Measurements from ENCODE around the gene NQO2.
"Not testable (repeated sequence)": the region's sequence is repeated elsewhere in the genome, so short reads cannot be mapped to it uniquely, and the experiment has no call there.

Gene NQO2

DNA sequence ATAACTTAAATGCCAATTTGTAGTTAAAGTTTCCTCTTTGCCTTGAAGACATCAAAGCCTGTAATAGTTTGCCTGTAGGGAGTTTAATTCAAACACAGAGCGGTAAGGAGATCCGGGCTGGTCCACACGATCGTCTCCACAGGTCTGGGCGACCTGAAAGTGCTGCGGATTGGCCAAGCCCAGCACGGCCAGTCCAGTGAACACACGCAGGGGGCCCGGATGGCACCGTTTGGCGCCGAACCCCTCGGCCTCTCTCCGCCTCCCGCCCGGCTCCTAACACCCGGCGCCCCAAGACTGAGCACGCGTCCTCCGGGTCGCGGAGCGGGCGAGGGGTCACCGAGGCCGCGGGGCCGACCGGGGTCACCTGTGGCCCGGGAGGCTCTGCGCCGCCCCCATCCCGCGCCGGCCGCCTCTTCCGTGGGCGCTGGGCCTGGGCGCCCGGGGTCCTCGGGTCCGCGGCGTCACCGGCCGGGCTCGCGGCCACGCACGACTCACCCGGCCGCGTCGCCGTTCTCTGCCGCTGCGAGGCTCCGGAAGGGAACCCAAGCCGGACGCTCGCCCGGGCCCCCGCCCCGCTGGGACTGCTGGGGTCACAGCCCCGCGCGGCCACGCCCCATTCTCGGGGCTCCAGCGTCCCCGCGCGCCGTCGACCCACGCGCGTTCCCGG lies 28.8 kb upstream of the NQO2 start:
- peak; percentile 27 for DNase-seq

DNA sequence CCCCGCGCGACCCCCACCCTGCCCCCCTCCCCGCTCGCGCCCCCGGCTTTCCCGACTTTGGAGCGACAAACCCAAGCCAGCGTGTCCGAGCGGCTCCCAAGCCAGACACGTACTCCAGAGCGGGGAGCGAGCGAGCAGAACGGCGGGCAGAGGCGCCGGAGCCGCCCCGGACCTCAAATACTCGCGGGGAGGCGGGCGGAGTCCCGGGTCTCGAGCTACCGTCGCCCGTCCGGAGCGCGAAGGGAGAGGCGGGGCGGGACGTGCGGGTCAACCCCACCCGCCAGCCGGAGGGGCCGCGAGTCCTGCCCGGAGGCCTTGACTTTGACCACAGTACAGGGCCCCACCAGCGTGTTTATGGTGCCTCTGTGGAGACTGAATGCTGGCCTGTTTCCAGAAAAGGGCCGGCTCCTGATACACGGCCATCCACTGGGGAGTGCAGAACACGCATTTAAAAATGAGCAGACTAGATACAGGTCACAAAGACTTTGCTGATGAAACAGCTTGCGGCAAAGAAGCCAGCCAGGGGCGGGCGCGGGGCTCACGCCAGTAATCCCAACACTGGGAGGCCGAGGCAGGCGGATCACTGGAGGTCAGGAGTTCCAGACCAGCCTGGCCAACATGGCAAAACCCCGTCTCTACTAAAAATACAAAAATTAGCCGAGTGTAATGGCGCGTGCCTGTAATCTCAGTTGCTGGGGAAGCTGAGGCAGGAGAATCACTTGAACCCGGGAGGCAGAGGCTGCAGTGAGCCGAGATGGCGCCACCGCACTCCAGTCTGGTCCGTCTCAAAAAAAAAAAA lies 28.1 kb upstream of the NQO2 start, which contains the start of gene SERPINB6:
SERPINB6 (minus strand) TSS at position 148 of the 799 bp plus-strand sequence. CDS start 12,235 bp downstream, outside the sequence.
- DNase-seq: peak; percentile 66

DNA sequence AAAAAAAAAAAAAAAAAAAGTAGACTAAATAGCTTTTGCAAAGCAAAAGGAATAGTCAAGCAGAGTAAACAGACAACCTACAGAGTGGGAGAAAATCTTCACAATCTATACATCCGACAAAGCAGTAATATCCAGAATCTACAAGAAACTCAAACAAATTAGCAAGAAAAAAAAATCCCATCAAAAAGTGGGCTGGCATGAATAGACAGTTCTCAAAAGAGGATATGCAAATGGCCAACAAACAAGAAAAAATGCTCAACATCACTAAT lies 27.5 kb upstream of the NQO2 start:
- not testable (repeated sequence) for DNase-seq

DNA sequence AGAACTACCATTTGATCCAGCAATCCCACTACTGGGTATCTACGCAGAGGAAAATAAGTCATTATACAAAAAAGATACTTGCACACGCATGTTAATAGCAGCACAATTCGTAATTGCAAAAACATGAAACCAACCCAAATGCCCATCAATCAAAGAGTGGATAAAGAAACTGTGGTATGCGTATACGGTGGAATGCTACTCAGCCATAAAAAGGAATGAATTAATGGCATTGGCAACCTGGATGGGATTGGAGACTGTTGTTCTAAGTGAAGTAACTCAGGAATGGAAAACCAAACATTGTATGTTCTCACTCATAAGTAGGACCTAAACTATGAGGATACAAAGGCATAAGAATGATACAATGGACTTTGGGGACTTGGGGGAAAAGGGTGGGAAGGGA lies 27.0 kb upstream of the NQO2 start:
- DNase-seq: not testable (repeated sequence)

DNA sequence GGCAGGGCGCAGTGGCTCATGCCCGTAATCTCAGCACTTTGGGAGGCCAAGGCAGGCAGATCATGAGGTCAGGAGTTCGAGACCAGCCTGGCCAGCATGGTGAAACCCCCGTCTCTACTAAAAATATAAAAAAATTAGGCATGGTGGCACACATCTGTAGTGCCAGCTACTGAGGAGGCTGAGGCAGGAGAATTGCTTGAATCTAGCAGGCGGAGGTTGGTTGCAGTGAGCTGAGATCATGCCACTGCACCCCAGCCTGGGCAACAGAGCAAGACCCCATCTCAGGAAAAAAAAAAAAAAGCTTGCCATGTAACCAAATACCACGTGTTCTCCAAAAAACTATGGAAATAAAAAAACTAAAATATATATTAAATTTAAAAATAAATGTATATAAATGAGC lies 26.5 kb upstream of the NQO2 start:
- DNase-seq: not testable (repeated sequence)

DNA sequence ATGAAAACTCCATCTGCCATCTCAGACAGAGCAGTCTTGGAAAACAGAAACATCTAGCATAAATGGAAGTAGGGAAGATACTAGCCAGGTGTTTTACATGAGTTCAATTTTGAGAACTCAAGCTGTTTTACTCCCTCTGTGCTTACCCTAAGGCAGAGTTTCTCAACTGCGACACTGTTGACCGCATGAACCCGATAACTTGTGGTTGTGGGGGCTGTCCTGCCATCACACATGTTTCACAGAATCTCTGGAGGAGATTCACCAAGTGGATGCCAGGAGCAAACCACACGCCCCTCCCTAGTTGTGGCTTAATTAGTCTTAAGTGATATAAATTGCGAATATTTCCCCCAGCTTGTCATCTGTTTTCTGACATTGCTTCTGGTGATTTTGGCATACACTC lies 26.0 kb upstream of the NQO2 start:
- no peak for DNase-seq

DNA sequence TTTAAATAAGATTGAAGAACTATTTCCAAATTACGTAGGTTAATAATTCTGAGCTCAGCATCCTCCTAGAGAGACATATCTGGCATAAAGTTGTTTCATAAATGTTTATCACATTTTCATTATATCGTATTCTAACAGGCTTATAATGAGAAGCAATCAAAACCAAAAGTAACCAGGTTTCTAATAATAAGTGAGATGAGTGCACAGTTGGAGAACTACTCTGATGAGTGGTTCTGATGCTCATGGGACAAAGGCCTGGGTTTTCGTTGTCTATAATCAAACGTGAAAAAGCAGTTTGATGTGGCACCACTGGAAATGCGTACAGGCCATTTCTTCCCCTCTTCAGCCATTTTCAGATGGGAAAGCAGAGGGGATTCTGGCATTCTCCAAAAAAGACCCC lies 23.6 kb upstream of the NQO2 start:
- DNase-seq: no peak

DNA sequence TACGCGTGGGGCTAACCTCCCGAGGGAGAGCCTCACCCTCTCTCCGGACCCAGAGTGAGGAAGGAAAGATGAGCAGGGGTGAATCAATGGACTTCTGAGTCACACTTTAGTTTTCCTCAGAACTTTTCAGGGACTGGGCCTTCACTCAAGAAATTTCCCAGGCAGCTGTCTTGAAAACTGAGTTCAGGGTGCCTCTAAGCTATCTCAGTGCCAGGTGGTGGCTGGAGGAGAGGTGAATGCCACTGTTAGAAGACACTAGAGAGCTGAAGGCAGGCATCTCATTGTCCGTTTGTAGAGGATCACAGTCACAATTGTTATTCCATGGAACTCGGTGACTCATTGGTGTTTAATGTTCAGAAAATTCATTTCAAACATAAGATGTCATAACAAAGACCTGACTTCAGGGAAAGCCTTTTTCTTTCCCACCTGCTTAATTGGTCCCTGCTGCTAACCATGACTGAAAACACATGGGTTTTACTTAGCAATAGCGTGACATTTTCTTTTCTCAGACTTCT lies 23.1 kb upstream of the NQO2 start:
- DNase-seq: peak; percentile 36

DNA sequence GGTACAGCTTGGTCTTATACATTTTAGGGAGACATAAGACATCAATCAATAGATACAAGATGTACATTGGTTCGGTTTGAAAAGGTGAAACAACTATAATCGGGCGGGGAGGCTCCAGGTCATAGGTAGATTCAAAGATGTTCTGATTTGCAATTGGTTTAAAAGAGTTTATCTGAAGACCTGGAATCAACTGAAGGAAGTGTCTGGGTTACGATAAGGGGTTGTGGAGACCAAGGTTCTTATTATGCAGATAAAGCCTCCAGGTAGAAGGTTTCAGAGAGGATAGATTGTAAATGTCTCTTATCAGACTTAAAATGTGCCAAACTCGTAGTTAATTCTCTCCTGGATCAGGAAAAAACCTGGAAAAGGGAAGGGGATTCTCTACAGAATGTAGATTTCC lies 22.4 kb upstream of the NQO2 start:
- no peak for DNase-seq

DNA sequence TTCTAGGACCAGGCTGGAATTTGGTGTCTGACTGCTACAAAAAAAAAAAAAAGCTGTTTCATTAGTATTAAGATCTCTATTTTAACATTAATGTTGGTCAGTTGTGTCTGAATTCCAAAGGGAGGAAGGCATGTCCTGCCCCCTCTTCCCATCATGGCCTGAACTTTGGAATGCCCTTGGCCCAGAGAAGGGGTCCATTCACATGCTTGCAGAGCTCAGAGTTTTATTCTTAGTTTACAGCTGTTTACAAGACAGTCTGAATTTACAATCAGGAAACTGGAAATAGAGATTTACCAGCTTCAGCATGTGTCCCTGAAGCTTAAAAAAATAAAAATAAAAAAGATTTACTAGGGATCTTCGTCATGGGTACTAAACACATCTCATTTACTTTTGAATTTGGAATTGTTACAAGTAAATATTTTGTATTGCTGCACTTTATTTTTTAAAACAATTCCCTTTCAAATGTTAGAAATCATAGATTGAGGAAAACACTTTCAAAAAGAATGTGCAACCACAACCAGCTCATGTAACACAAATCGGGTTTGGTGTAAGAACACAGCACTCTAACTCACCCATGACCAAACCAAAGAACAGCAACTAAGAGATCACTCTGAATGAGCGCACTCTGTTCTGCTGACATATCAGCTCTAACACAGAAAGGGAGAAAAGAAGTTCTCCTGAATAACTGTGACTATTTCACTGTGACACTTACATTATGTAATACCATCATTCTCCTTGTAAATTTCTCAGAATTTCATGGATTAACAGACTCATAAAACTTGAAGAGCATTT lies 21.7 kb upstream of the NQO2 start:
- DNase-seq: no peak

DNA sequence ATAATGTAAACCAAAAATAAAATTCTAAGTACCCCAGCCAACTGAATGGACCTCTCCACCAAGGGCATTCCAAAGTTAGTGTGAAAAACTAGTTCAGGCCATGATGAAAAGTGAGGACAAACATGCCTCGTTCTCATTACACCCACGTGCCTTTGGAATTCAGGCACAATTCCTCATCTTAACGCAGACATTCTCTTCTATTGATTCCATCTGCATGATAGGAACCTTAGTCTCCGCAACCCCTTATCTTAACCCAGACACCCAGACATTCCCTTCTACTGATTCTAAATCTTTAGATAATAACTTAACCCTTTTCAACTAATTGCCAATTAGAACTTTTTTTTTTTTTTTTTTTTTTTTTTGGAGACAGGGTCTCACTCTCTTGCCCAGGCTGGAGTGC lies 20.8 kb upstream of the NQO2 start:
- DNase-seq: no peak

DNA sequence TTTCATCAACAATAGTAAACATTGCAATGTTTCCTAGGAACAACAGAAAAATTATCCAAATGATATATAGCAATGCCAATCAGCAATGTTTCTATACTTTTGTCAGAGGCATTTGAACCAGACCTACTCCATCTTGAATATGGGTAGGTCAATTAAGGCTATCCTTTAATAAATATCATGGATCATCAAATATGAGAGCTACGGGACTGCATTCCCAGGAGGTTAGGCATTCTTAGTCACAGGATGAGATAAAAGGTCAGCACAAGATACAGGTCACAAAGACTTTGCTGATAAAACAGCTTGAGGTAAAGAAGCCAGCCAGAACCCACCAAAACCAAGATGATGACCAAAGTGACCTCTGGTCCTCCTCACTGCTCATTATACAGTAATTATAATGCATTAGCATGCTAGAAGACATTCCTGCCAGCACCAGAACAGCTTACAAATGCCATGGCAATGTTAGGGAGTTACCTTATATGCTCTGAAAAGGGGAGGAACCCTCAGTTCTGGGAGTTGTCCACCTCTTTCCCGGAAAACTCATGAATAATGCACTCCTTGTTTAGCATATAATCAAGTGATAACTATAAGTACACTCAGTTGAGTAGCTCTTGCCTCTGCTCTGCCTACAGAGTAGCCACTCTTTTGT lies 19.8 kb upstream of the NQO2 start:
- no peak for DNase-seq

DNA sequence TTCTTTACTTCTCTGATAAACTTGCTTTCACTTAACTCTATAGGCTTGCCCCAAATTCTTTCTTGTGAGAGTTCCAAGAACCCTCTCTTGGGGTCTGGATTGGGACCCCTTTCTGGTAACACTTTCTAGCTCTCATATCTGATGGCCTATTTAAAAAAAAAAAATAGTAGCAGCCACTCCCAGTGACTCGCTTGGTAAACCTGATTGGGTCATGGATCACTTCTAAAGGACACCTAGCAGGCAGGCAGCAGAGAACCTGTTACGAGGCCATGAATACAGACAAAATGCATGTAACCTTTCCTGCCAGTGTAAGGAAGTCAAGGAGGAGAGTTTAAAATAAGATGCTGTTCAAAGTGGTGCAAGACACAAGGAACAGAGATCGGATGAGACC lies 19.2 kb upstream of the NQO2 start:
- no peak for DNase-seq

DNA sequence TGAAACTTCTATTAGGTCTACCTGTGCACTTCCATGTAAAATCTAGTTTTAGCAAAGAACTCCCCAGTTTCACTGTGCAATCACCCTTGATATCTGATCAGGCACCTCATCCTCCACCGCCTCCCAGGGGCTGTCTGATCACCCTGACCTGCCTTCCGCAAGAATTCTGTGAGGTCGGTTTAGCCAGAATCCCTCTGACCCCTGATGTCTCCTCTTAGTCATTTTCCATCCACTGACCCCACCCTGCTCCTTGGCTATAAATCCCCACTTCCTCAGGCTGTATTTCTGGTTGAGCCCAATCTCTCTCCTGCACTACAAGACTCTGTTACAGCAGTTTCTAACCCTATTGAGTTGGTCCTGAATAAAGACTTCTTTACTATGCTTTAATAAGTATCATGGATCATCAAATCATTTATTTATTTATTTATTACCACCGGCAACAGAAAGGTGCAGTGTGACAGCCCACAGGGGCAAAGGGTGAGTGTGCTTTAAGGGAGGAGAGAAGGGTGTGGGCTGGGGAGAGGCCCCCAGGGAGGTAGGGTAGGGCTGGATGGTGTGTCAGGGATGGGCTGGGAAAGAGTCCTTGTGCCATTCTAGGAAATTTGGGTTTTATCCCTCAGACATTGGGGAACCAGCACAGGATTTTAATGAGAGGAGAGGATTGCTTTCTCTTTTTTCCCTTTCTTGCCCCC lies 17.1 kb upstream of the NQO2 start:
- no peak for DNase-seq

DNA sequence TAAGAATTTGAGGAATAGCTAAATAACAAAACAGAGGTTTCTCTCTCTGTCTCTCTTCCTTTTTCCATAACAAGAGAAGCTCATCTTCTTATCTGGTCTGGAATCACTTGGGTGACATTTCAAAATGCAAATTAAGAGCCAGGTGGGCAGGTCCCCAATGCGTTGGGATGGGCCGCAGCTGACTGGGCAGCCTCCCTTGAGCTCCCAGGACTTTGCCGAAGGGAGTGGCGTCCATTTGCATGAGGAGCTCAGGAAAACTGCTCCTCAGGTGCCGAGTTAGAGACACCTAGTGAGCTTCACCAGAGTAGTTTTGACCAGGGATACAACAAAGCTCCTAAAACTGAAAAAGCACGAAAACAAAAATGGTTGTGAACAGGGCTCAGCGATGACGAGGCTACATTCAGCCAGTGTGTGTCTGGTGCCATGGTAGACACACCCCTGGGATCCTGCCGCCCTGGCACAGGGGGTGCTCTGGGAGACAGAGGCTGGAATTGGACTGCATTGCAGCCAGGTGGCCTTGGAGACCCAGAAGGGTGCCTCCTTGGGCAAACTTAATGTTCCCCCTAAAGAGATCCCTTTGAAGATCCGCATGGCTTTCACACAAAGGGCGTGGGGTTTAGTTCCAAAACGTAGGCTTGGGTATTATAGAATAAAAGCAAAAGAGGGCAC lies 14.8 kb upstream of the NQO2 start:
- DNase-seq: no peak

DNA sequence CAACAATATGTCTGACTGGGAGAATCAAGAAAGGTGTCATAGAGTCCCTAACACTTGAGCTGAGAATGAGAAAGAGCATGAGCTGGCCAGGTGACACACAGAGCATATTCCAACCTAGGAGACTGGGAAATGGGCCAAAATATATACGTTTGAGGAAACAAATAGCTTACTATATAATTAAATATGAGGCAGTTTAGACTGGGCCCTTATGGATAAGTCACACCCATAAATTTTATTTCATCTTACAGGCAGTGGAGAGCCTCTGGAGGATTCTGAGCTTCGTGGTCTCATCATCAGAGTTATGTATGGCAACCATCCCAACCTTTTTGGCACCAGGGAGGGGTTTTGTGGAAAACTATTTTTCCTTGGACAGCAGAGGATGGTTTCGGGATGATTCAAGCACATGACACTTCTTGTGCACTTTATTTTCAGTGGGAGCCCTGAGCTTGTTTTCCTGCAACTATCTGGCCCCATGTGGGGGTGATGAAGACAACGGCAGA lies 12.9 kb upstream of the NQO2 start:
- DNase-seq: peak; percentile 56

DNA sequence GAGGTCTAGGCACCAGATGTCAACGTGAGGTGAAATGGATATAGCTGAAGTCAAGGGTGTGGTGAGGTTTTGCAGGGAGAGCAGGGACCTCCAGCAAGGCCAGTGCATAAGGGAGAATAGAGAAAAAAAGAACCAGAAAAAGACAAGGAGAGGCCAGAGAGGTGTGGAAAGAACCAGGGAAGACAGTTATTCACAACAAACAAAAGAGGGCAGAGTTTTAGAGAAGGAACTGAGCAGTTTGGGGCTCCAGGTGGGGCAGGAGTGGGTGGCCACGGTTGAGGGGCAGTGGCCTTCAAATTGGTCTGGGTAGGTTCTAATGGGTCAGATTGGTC lies 11.6 kb upstream of the NQO2 start:
- DNase-seq: no peak

DNA sequence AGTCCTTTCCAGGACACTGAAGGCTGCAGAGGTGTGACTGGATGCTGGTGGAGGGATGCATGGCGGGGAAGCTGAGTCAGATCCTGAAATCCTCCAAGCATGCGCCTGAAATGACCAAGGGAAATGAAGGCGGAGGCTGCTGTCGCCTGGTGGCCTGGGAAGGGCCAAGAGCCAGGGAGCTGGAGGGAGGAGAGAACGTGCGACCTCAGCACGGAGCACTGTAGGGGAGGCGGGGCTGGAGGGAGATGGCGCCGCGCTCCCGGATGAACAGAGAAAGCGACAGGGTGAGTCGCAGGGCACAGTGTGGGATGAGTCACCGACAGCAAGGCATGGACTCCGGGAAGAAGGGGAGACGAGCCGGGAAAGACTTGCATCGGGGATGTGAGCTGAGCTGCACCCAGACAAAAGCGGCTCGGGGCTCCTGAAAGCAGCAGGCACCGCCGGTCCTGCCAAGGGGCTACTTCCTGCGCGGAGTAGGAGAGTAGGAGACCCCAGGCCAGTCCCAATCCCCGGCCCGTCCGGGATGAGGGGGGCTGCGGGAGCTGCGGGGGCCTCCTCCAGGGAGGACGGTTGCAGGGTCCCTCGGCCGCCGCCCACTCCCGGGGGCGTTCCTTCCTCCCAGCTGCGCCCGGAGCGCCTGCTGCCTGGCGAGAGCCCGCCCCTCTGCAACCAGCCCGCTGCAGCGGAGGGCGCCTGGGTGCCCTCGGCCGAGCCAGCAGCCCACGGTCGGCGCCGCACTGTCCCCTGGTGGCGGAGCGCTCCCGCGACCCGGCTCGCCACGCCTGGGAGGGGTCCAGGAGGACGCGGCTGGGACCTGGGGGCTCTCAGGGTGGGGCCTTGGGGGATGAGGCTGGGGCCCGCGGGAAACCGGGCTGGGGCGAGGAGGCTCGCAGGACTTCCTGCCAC lies 11.0 kb upstream of the NQO2 start:
- DNase-seq: peak; percentile 84

DNA sequence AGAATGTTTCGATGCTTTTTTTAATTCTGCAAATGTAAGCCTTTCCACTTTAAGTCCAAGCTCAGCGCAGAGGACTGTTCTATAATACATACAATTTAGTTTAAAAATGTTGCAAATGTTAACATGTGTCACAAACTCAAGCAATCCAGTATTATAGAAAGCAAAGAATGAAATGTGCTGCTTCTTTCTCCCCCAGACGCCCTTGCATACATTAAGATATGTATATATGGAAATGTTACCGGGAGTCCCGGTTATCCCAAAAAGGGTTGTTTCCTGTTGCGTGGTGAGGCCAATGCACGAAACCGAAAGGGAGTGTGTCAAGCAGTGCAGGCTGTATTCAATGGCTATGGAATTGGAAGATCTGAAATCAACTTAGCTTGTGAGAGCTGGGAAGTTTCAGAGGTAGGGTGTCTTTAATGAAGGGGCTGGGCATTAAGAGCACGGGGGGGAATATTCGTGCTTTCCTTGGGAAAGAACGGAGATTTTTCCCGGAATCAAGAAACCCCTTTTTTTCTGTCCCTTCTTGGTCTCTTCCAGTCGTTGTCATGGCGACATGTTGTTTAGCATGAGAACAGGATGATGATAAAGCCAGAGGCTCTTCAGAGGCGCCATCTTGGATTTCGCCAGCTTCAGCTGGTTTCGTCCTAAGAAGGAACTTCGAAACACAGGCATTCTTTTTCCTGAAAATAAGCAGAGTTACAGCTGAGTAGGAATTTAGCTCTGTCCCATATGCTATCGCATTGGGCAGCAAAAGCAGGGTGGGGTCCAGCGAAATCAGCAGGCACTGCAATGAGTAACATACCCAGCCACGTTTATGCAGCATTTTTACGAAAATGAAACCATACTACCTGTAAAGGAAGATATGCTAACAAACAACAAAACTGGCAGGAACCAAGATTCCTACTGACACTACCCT lies 10.1 kb upstream of the NQO2 start:
- DNase-seq: peak; percentile 82
